OCI-LY3 (cell line): Measurements from ENCODE around the gene TMEM53.

ENCODE experiments used
- H2AFZ ChIP-seq: fragments of 200-600, 300-600 bp; shearing (Covaris generic); 2 replicates; pipeline ENCODE4 v1.6.0; 2014; ENCODE audit warnings: antibody characterized with exemption, low read depth, low read length
- H3K27ac ChIP-seq: fragments of 200-600, 300-600 bp; sonication (generic); 2 replicates; pipeline ENCODE4 v1.5.1; 2014; ENCODE audit warnings: mild to moderate bottlenecking, low read length, moderate library complexity, mixed read lengths
- H3K27me3 ChIP-seq: fragments of 200-600, 300-600 bp; sonication (generic); 2 replicates; pipeline ENCODE4 v1.6.1; 2014; ENCODE audit warnings: low read depth, low read length, mixed read lengths
- H3K36me3 ChIP-seq: fragments of 200-600, 300-600 bp; sonication (generic); replicated peaks from 2 replicates; pipeline ENCODE3; 2014; ENCODE audit warnings: low read depth, low read length, mixed read lengths
- H3K4me1 ChIP-seq: fragments of 300-600, 200-600 bp; sonication (generic); 2 replicates; pipeline ENCODE4 v1.6.1; 2014; ENCODE audit warnings: low read length, mixed read lengths
- H3K4me2 ChIP-seq: fragments of 200-600, 300-600 bp; sonication (generic); 2 replicates; pipeline ENCODE4 v1.6.1; 2014; ENCODE audit warnings: low read length, mixed read lengths
- H3K4me3 ChIP-seq: fragments of 300-600, 200-600 bp; sonication (generic); 2 replicates; pipeline ENCODE4 v1.5.1; 2014; ENCODE audit warnings: antibody characterized with exemption, mild to moderate bottlenecking, low read length, moderate library complexity
- H3K79me2 ChIP-seq: fragments of 300-600, 200-600 bp; shearing (Covaris generic); 2 replicates; pipeline ENCODE4 v1.6.1; 2014; ENCODE audit warnings: mild to moderate bottlenecking, low read length, mixed read lengths
- H3K9ac ChIP-seq: fragments of 300-600, 200-600 bp; shearing (Covaris generic); 2 replicates; pipeline ENCODE4 v1.6.0; 2014; ENCODE audit warnings: mild to moderate bottlenecking, low read length, moderate library complexity
- H3K9me3 ChIP-seq: fragments of 200-600, 300-600 bp; shearing (Covaris generic); 2 replicates; pipeline ENCODE4 v1.6.1; 2014; ENCODE audit warnings: low read length, mixed read lengths; ENCODE audit not compliant: insufficient read depth
- H4K20me1 ChIP-seq: fragments of 200-600, 300-600 bp; sonication (generic); 2 replicates; pipeline ENCODE4 v1.6.1; 2016; ENCODE audit warnings: low read length, mixed read lengths; ENCODE audit not compliant: insufficient read depth
- CTCF ChIP-seq: fragments of 200-600, 300-600 bp; sonication (generic); IDR thresholded peaks from 2 replicates; pipeline ENCODE4 v1.5.1; 2014; ENCODE audit warnings: antibody characterized with exemption, low read length, low read depth
- EZH2phosphoT487 ChIP-seq: fragments of 200-600 bp; shearing (Covaris generic); IDR thresholded peaks from 2 replicates; pipeline ENCODE4 v1.6.1; 2018; ENCODE audit warnings: antibody characterized with exemption, mixed run types, low read depth

Gene TMEM53

GRCh38 chr1:44628962-44629756, 45.1 kb downstream of the TMEM53 start:
- Histone ChIP-seq H3K9ac (no peak overlapping the region), H3K36me3 (peaks cover 9% of the 10 kb centered on the region), H3K27ac (no peak overlapping the region), H3K4me2 (no peak overlapping the region), H4K20me1 (no peaks in the 10 kb centered on the region), H3K79me2 (peaks cover 18% of the 10 kb centered on the region), H3K9me3 (no peaks in the 10 kb centered on the region), H3K4me3 (no peak overlapping the region), H3K27me3 (no peaks in the 10 kb centered on the region), H3K4me1 (peaks cover 12% of the 10 kb centered on the region), H2AFZ (no peak overlapping the region)
- TF ChIP-seq EZH2phosphoT487 (no peak), CTCF (no peak)

- Histone ChIP-seq H3K27ac (no peak overlapping the region), H3K4me1 (no peaks in the 10 kb centered on the region), H3K79me2 (no peaks in the 10 kb centered on the region), H3K36me3 (no peaks in the 10 kb centered on the region), H3K4me2 (no peak overlapping the region), H4K20me1 (no peaks in the 10 kb centered on the region), H3K27me3 (no peaks in the 10 kb centered on the region), H3K9me3 (no peaks in the 10 kb centered on the region), H3K9ac (no peak overlapping the region), H3K4me3 (no peak overlapping the region), H2AFZ (no peak overlapping the region)
- TF ChIP-seq EZH2phosphoT487 (no peak), CTCF (no peak)
These were observed 48.9 kb downstream of the TMEM53 start for GRCh38 chr1:44625348-44625747.

GRCh38 chr1:44624268-44624901, 49.9 kb downstream of the TMEM53 start:
- Histone ChIP-seq H3K79me2 (no peaks in the 10 kb centered on the region), H3K27ac (no peak overlapping the region), H3K4me2 (no peak overlapping the region), H3K36me3 (no peaks in the 10 kb centered on the region), H3K27me3 (no peaks in the 10 kb centered on the region), H3K9me3 (no peaks in the 10 kb centered on the region), H3K4me1 (no peaks in the 10 kb centered on the region), H4K20me1 (no peaks in the 10 kb centered on the region), H3K4me3 (no peak overlapping the region), H3K9ac (no peak overlapping the region), H2AFZ (no peak overlapping the region)
- TF ChIP-seq CTCF, result no peak
- no peak for TF ChIP-seq EZH2phosphoT487

- no peak overlapping the region for H3K4me2 ChIP-seq
These were observed 52.4 kb downstream of the TMEM53 start for GRCh38 chr1:44621841-44622286.

More at GRCh38 chr1:44621841-44622286, 52.4 kb downstream of the TMEM53 start:
- H2AFZ ChIP-seq, result no peak overlapping the region
- no peaks in the 10 kb centered on the region for H3K36me3 ChIP-seq
- H3K9ac ChIP-seq, result no peak overlapping the region
- H3K4me1 ChIP-seq, result no peaks in the 10 kb centered on the region
- no peaks in the 10 kb centered on the region for H4K20me1 ChIP-seq
- H3K27me3 ChIP-seq, result no peaks in the 10 kb centered on the region
- H3K27ac ChIP-seq, result no peak overlapping the region
- TF ChIP-seq EZH2phosphoT487, result no peak
- TF ChIP-seq CTCF, result no peak
- no peaks in the 10 kb centered on the region for H3K9me3 ChIP-seq
- no peaks in the 10 kb centered on the region for H3K79me2 ChIP-seq
- H3K4me3 ChIP-seq, result no peak overlapping the region
